Fibroblast of gingiva (primary cell): Measurements from ENCODE around the gene C12orf76.
A peak's percentile ranks its signal among the peaks of the same experiment; 100 is the strongest.

ENCODE experiments used
- DNase-seq: peaks from one replicate; pipeline ENCODE4 v3.0.0-alpha.2; 2011; ENCODE audit warnings: low read depth

C12orf76 gene

GRCh38 chr12:109995686-109996482 is 52.4 kb downstream of the C12orf76 start, which contains the start of gene GIT2:
Gene GIT2, minus strand, starts transcription at chr12:109996368. Its CDS starts 144 bp downstream, at chr12:109996224.
- peak; percentile 86 for DNase-seq

GRCh38 chr12:109995361-109995685 is 53.0 kb downstream of the C12orf76 start:
- DNase-seq, result no peak

DNA sequence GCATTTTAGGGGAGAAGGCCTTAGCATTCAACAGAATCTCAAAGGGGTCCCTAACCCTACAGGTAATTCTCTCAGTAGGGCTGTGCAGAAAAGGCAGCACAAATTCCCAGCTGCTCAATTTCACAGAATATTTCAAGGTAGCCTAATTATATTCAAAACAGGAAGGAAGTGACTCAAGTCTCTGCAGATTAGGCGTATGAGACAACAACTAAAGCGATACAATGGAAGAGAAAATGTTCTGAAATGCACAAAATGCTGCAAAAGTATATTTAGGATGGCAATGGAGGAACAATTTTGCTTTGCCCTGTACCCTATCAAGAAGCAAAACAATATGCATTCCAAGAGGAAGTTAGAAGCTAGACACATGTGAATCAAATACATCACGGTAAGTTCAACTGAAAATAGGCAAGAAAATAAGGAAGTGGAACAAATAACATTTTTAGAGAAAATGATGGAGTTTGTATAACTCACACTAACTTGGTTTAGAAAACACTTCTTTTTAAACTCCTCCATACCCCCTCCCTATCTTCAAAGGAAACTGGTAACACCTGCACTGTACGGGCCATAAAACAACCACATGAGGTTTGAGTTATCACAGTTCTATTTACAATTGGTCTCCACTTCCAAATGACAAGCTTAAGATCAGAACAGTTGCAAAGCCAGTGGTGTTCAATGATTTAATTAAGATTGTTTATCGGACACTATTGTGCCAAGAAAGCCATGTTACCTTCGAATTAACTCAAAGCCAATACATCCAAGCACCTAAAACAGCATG is 53.7 kb downstream of the C12orf76 start:
- DNase-seq, result no peak

DNA sequence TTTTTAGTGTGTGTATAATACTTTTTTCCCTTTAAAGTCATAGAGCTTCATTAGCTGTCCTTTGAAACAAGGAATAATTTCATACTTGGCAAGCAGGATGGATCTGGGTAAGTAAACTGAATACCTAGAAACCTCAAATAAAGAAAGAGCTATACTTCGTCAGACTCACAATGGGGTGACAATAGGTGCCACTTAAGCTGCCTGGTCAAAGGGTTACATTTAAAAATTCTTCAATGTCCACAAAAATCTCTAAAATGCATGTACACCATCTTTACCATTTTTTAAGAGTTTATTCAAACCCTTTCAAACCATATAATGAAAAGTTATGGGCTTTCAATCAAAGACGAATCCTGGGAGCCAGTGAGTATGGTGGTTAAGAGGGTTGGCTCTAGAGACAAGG is 55.2 kb downstream of the C12orf76 start:
- DNase-seq, result no peak

DNA sequence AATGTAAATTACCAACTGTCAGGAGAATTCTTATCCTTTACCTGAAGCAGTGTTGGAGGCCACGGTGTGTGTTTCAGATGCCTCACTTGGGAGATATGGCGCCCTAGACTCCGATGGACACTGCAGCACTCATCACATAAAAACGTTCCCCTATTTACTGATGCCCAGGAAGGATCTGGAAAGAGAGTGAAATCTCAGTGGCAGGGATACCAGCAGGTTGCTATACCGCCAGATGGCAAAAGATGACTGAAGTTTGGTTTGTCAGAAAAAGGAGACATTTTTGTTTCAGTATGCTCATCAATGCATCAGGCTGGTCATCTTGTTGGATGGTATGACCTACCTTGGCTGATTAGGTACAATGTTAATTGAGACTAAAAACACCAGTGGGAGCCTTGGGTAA is 56.7 kb downstream of the C12orf76 start:
- DNase-seq, result no peak
